ENCODE data around the gene PRIM1.

The PRIM1 gene

DNA sequence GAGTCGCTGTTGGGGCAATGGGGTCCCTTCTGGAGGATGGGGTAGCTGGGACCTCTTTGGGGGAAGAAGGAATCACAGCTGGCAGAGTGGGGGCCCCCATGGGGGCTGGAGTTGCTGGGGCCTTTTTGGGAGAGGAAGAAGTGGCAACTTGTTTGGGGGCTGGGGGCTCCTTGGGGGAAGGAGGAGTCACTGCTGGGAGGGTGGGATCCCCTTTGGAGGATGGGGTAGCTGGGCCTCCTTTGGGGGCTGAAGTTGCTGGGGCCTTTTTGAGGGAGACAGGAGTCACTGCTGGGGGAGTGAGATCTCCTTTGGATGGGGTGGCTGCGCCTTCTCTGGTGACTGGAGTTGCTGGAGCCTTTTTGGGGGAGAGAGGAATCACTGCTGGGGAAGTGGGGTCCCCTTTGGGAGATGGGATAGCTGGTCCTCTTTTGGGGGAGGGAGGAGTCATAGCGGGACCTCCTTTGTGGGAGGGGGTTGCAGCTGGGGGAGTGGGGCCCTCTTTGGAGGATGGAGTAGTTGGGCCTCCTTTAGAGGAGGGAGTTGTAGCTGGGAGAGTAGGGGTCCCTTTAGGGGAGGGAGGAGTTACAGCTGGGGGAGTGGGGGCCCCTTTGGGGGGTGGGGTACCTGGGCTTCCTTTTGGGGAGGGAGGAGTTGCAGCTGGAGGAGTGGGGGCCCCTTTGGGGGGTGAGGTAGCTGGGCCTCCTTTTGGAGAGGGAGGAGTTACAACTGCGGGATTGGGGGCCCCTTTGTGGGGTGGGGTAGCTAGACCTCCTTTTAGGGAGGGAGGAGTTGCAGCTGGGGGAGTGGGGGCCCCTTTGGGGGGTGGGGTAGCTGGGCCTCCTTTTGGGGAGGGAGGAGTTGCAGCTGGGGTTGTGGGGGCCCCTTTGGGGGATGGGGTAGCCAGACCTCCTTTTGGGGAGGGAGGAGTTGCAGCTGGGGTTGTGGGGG, 34.9 kb downstream of the PRIM1 start:
- no peak overlapping the region for H3K9ac ChIP-seq (ENCODE audit: low read length)
- H3K79me2 ChIP-seq (ENCODE audit: control insufficient read depth, insufficient read depth, low read length, poor library complexity): peaks cover 12% of the 10 kb centered on the region
- H3K79me1 ChIP-seq (ENCODE audit: low read length): peaks cover 7% of the 10 kb centered on the region
- WGBS (ENCODE audit: extremely low coverage, insufficient coverage, insufficient read length): no CpG with 5 or more reads among the region's 4 CpGs
- H3K4ac ChIP-seq (ENCODE audit: low read depth, low read length): peak overlapping the region; percentile 57
- H3K14ac ChIP-seq (ENCODE audit: low read length): no peak overlapping the region
- H2BK120ac ChIP-seq (ENCODE audit: insufficient read depth, low read length, poor library complexity): no peak overlapping the region
- no peak overlapping the region for H2AK5ac ChIP-seq (ENCODE audit: low read length)
- H3K27me3 ChIP-seq (ENCODE audit: insufficient read depth, low read length): no peaks in the 10 kb centered on the region
- no peak overlapping the region for H4K12ac ChIP-seq (ENCODE audit: low read depth, low read length)
- H3K4me1 ChIP-seq (ENCODE audit: control insufficient read depth in 1 of 2, insufficient read depth in 2 of 2, low read length in 2 of 2): peaks cover 9 to 16% of the 10 kb centered on the region in 2 experiments
- peaks cover 41 to 71% of the 10 kb centered on the region in 2 experiments for H3K36me3 ChIP-seq (ENCODE audit: control insufficient read depth in 1 of 2, insufficient read depth in 2 of 2, low read length in 2 of 2)
- no peak overlapping the region for H3K18ac ChIP-seq (ENCODE audit: low read length)
- no peak overlapping the region for H3K23ac ChIP-seq (ENCODE audit: low read length)
- no peak overlapping the region for H3K4me3 ChIP-seq (ENCODE audit: low read depth, low read length)
- no peak overlapping the region for H3K4me2 ChIP-seq (ENCODE audit: low read length)
- no peak overlapping the region for H3K27ac ChIP-seq (ENCODE audit: low read depth, low read length)
- no peak overlapping the region for H2BK5ac ChIP-seq (ENCODE audit: low read depth, low read length, poor library complexity)
- no peaks in the 10 kb centered on the region for H3K9me3 ChIP-seq (ENCODE audit: insufficient read depth, low read depth, low read length)
- H4K8ac ChIP-seq (ENCODE audit: low read depth, low read length): no peak overlapping the region
- no peak overlapping the region for H2BK12ac ChIP-seq (ENCODE audit: low read length)
- DNase-seq: no peak
- no peak overlapping the region for H2AFZ ChIP-seq (ENCODE audit: insufficient read depth, low read length, poor library complexity)
- H4K91ac ChIP-seq (ENCODE audit: low read depth, low read length): no peak overlapping the region

DNA sequence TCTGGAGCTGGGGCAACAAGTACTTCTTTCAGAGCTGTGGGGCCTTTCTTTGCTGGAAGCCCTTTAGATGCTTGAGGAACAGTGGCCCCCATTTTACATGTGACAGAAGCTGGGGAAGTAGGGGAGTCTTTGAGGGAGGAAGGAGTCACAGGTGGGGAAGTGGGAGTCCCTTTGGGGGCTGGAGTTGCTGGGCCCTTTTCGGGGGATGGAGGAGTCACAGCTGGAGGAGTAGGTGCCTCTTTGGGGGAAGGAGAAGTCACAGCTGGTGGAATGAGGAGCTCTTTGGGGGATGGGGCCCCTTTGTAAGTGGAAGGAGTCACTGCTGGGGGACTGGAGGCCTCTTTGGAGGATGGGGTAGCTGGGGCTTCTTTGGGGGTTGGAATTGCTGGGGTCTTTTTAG, 35.7 kb downstream of the PRIM1 start:
- H3K79me1 ChIP-seq (ENCODE audit: low read length): peaks cover 5% of the 10 kb centered on the region
- H4K91ac ChIP-seq (ENCODE audit: low read depth, low read length): no peak overlapping the region
- peaks cover 12% of the 10 kb centered on the region for H3K79me2 ChIP-seq (ENCODE audit: control insufficient read depth, insufficient read depth, low read length, poor library complexity)
- no peaks in the 10 kb centered on the region for H3K27me3 ChIP-seq (ENCODE audit: insufficient read depth, low read length)
- H3K27ac ChIP-seq (ENCODE audit: low read depth, low read length): no peak overlapping the region
- H3K18ac ChIP-seq (ENCODE audit: low read length): no peak overlapping the region
- H2AK5ac ChIP-seq (ENCODE audit: low read length): no peak overlapping the region
- peaks cover 8 to 13% of the 10 kb centered on the region in 2 experiments for H3K4me1 ChIP-seq (ENCODE audit: control insufficient read depth in 1 of 2, insufficient read depth in 2 of 2, low read length in 2 of 2)
- no peak overlapping the region for H4K12ac ChIP-seq (ENCODE audit: low read depth, low read length)
- no peak overlapping the region for H2BK120ac ChIP-seq (ENCODE audit: insufficient read depth, low read length, poor library complexity)
- no peak overlapping the region for H3K4me3 ChIP-seq (ENCODE audit: low read depth, low read length)
- peak overlapping the region; percentile 57 for H3K4ac ChIP-seq (ENCODE audit: low read depth, low read length)
- no peak overlapping the region for H3K23ac ChIP-seq (ENCODE audit: low read length)
- H3K9ac ChIP-seq (ENCODE audit: low read length): no peak overlapping the region
- no peak overlapping the region for H3K14ac ChIP-seq (ENCODE audit: low read length)
- H3K9me3 ChIP-seq (ENCODE audit: insufficient read depth, low read depth, low read length): no peaks in the 10 kb centered on the region
- no peak overlapping the region for H2BK12ac ChIP-seq (ENCODE audit: low read length)
- no peak overlapping the region for H4K8ac ChIP-seq (ENCODE audit: low read depth, low read length)
- H3K4me2 ChIP-seq (ENCODE audit: low read length): no peak overlapping the region
- H2AFZ ChIP-seq (ENCODE audit: insufficient read depth, low read length, poor library complexity): no peak overlapping the region
- no peak overlapping the region for H2BK5ac ChIP-seq (ENCODE audit: low read depth, low read length, poor library complexity)
- no CpG with 5 or more reads among the region's 1 CpG for WGBS (ENCODE audit: extremely low coverage, insufficient coverage, insufficient read length)
- H3K36me3 ChIP-seq (ENCODE audit: control insufficient read depth in 1 of 2, insufficient read depth in 2 of 2, low read length in 2 of 2): peaks cover 46 to 76% of the 10 kb centered on the region in 2 experiments
- no peak for DNase-seq

DNA sequence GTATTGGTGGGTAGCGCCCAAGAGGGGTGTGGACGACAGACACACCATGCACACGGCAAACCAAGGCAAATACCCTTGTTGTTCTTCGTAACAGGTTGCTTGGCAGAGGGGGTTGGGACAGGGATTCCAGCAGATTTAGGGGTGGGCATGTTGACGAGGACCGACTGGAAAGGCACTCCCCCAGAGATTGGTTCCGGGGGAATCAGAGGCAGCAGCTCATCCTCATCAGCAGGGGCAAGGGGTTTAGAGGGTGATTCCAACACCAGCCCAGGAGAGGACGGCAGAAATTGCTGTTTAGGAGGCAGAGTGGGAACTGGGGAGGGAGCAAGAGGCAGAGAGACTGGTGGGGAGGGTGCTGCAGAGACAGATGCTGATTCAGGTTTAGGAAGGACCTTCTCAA, 36.3 kb downstream of the PRIM1 start:
- no peak overlapping the region for H3K4ac ChIP-seq (ENCODE audit: low read depth, low read length)

GRCh38 chr12:56714431-56714929, 37.6 kb downstream of the PRIM1 start:
- Histone ChIP-seq H3K9me3 (ENCODE audit: insufficient read depth, low read depth, low read length) (no peaks in the 10 kb centered on the region), H3K4ac (ENCODE audit: low read depth, low read length) (no peak overlapping the region), H4K91ac (ENCODE audit: low read depth, low read length) (no peak overlapping the region), H4K8ac (ENCODE audit: low read depth, low read length) (no peak overlapping the region), H3K9ac (ENCODE audit: low read length) (no peak overlapping the region), H3K27me3 (ENCODE audit: insufficient read depth, low read length) (no peaks in the 10 kb centered on the region), H2AK5ac (ENCODE audit: low read length) (no peak overlapping the region), H3K18ac (ENCODE audit: low read length) (no peak overlapping the region), H3K27ac (ENCODE audit: low read depth, low read length) (no peak overlapping the region), H2AFZ (ENCODE audit: insufficient read depth, low read length, poor library complexity) (no peak overlapping the region), H3K23ac (ENCODE audit: low read length) (no peak overlapping the region), H3K79me2 (ENCODE audit: control insufficient read depth, insufficient read depth, low read length, poor library complexity) (peaks cover 3% of the 10 kb centered on the region), H3K79me1 (ENCODE audit: low read length) (no peaks in the 10 kb centered on the region), H3K4me2 (ENCODE audit: low read length) (no peak overlapping the region), H2BK120ac (ENCODE audit: insufficient read depth, low read length, poor library complexity) (no peak overlapping the region), H2BK12ac (ENCODE audit: low read length) (no peak overlapping the region), H3K14ac (ENCODE audit: low read length) (no peak overlapping the region), H3K36me3 (ENCODE audit: control insufficient read depth in 1 of 2, insufficient read depth in 2 of 2, low read length in 2 of 2) (peaks cover 38 to 61% of the 10 kb centered on the region in 2 experiments), H4K12ac (ENCODE audit: low read depth, low read length) (no peak overlapping the region), H2BK5ac (ENCODE audit: low read depth, low read length, poor library complexity) (no peak overlapping the region), H3K4me3 (ENCODE audit: low read depth, low read length) (no peak overlapping the region), H3K4me1 (ENCODE audit: control insufficient read depth in 1 of 2, insufficient read depth in 2 of 2, low read length in 2 of 2) (peaks cover 0 to 3% of the 10 kb centered on the region in 2 experiments)
- peak in 1 of 2 donors; percentile 8 for DNase-seq
- no CpG with 5 or more reads among the region's 2 CpGs for WGBS (ENCODE audit: extremely low coverage, insufficient coverage, insufficient read length)

More for the DNA sequence above, 36.3 kb downstream of the PRIM1 start:
- no peak overlapping the region for H3K4me3 ChIP-seq (ENCODE audit: low read depth, low read length)
- no peak overlapping the region for H4K91ac ChIP-seq (ENCODE audit: low read depth, low read length)
- H2BK12ac ChIP-seq (ENCODE audit: low read length): no peak overlapping the region
- peaks cover 42 to 73% of the 10 kb centered on the region in 2 experiments for H3K36me3 ChIP-seq (ENCODE audit: control insufficient read depth in 1 of 2, insufficient read depth in 2 of 2, low read length in 2 of 2)
- H2BK120ac ChIP-seq (ENCODE audit: insufficient read depth, low read length, poor library complexity): no peak overlapping the region
- H2AFZ ChIP-seq (ENCODE audit: insufficient read depth, low read length, poor library complexity): no peak overlapping the region
- peaks cover 7% of the 10 kb centered on the region for H3K79me2 ChIP-seq (ENCODE audit: control insufficient read depth, insufficient read depth, low read length, poor library complexity)
- no peaks in the 10 kb centered on the region for H3K27me3 ChIP-seq (ENCODE audit: insufficient read depth, low read length)
- peaks cover 3 to 7% of the 10 kb centered on the region in 2 experiments for H3K4me1 ChIP-seq (ENCODE audit: control insufficient read depth in 1 of 2, insufficient read depth in 2 of 2, low read length in 2 of 2)
- peaks cover under 1% of the 10 kb centered on the region for H3K79me1 ChIP-seq (ENCODE audit: low read length)
- H3K4me2 ChIP-seq (ENCODE audit: low read length): no peak overlapping the region
- H4K8ac ChIP-seq (ENCODE audit: low read depth, low read length): no peak overlapping the region
- H4K12ac ChIP-seq (ENCODE audit: low read depth, low read length): no peak overlapping the region
- no peak overlapping the region for H2AK5ac ChIP-seq (ENCODE audit: low read length)
- no peak overlapping the region for H3K9ac ChIP-seq (ENCODE audit: low read length)
- no peak overlapping the region for H3K27ac ChIP-seq (ENCODE audit: low read depth, low read length)
- H3K23ac ChIP-seq (ENCODE audit: low read length): no peak overlapping the region
- no peak overlapping the region for H3K14ac ChIP-seq (ENCODE audit: low read length)
- WGBS (ENCODE audit: extremely low coverage, insufficient coverage, insufficient read length): no CpG with 5 or more reads among the region's 8 CpGs
- DNase-seq: no peak
- H3K9me3 ChIP-seq (ENCODE audit: insufficient read depth, low read depth, low read length): no peaks in the 10 kb centered on the region
- no peak overlapping the region for H3K18ac ChIP-seq (ENCODE audit: low read length)
- no peak overlapping the region for H2BK5ac ChIP-seq (ENCODE audit: low read depth, low read length, poor library complexity)
